Mesenteric fat pad (tissue), 1 donor: Measurements from ENCODE around the gene GTF3C2. TPM values are rescaled to one million over a fixed set of nuclear protein-coding genes. Genes with fewer than 3 reads are reported as not detected.
A peak's percentile ranks its signal among the peaks of the same experiment; 100 is the strongest.
"Not testable (repeated sequence)": the region's sequence is repeated elsewhere in the genome, so short reads cannot be mapped to it uniquely, and the experiment has no call there.

Experiments used
- DNase-seq: peaks from one replicate; pipeline ENCODE4 v3.0.0-alpha.2; 2020; ENCODE audit warnings: low spot score
- total RNA-seq: library from RNA; stranded (reverse); fragmentation: NEBNext Ultra II Directional; extraction: Animal tissue kit (Norgen Biotek cat#: 25700); gene quantifications from one replicate; pipeline ENCODE4 v1.2.1, GENCODE V29; 2021
- donor health status: DM: yes; HTN: yes; CAD: no.

GTF3C2 gene
- total RNA-seq, 1 donor from 2014 or later = 44.8 TPM

GRCh38 chr2:27375513-27376099, 19.0 kb upstream of the GTF3C2 start:
- no peak for DNase-seq

GRCh38 chr2:27373567-27373966, 17.0 kb upstream of the GTF3C2 start:
- DNase-seq = no peak

GRCh38 chr2:27372937-27373336, 16.4 kb upstream of the GTF3C2 start:
- no peak for DNase-seq

- no peak for DNase-seq
Observed at GRCh38 chr2:27370816-27371620, 14.5 kb upstream of the GTF3C2 start.

- peak; percentile 100 for DNase-seq
Observed at GRCh38 chr2:27370026-27370815, 13.7 kb upstream of the GTF3C2 start, which contains the start of the genes EIF2B4 and SNX17. EIF2B4 (minus strand) TSS chr2:27370338; CDS start chr2:27370314, 24 bp downstream. SNX17 (plus strand) TSS chr2:27370616; CDS start chr2:27370744, 128 bp downstream.

GRCh38 chr2:27369471-27370025, 13.0 kb upstream of the GTF3C2 start:
- no peak for DNase-seq

GRCh38 chr2:27363933-27364332, 7.4 kb upstream of the GTF3C2 start:
- no peak for DNase-seq

GRCh38 chr2:27362678-27363420, 6.3 kb upstream of the GTF3C2 start:
- DNase-seq = no peak

GRCh38 chr2:27356056-27356381, 545 bp downstream of the GTF3C2 start:
- no peak for DNase-seq

- DNase-seq = no peak
Observed at GRCh38 chr2:27354597-27354927, 2.0 kb downstream of the GTF3C2 start.

GRCh38 chr2:27353762-27354596, 2.6 kb downstream of the GTF3C2 start:
- no peak for DNase-seq

- not testable (repeated sequence) for DNase-seq
Observed at GRCh38 chr2:27353386-27353761, 3.2 kb downstream of the GTF3C2 start.

GRCh38 chr2:27351802-27352598, 4.6 kb downstream of the GTF3C2 start:
- no peak for DNase-seq

- no peak for DNase-seq
Observed at GRCh38 chr2:27350106-27350693, 6.4 kb downstream of the GTF3C2 start.

GRCh38 chr2:27347641-27348040, 8.9 kb downstream of the GTF3C2 start:
- no peak for DNase-seq

- no peak for DNase-seq
Observed at GRCh38 chr2:27336173-27336572, 20.4 kb downstream of the GTF3C2 start.

GRCh38 chr2:27335311-27335710, 21.3 kb downstream of the GTF3C2 start:
- DNase-seq = no peak

- no peak for DNase-seq
Observed at GRCh38 chr2:27324720-27325119, 31.8 kb downstream of the GTF3C2 start.
